22Rv1 (cell line): ENCODE data around the gene ZNF362.

Experiments used
- CTCF ChIP-seq: fragments of 450-650 bp; IDR thresholded peaks from 2 replicates; pipeline ENCODE4 v1.5.1; 2017; ENCODE audit warnings: mild to moderate bottlenecking
- ZFX ChIP-seq: fragments of 450-650 bp; IDR thresholded peaks from 2 replicates; pipeline ENCODE4 v1.6.1; 2017; ENCODE audit warnings: antibody characterized with exemption, borderline replicate concordance

- TF ChIP-seq CTCF, result no peak
- TF ChIP-seq ZFX, result no peak
These were observed 76.6 kb downstream of the ZNF362 start for GRCh38 chr1:33332881-33333280.
